Retinal pigment epithelial cell (primary cell): ENCODE results near the gene IL36G.

Experiments
- DNase-seq: peaks from one replicate; pipeline ENCODE4 v3.0.0-alpha.2; 2010; ENCODE audit warnings: low read depth
- H3K4me3 ChIP-seq: 2 replicates; pipeline ENCODE4 v1.5.1; 2011; ENCODE audit warnings: mild to moderate bottlenecking, low read length, control low read depth, moderate library complexity
- TF ChIP-seq, protein P1 (sequence below): conservative IDR thresholded peaks from 2 replicates; pipeline ENCODE4 v1.5.1; 2011; ENCODE audit warnings: low read depth, low read length, control low read depth, inconsistent platforms

IL36G gene

DNA sequence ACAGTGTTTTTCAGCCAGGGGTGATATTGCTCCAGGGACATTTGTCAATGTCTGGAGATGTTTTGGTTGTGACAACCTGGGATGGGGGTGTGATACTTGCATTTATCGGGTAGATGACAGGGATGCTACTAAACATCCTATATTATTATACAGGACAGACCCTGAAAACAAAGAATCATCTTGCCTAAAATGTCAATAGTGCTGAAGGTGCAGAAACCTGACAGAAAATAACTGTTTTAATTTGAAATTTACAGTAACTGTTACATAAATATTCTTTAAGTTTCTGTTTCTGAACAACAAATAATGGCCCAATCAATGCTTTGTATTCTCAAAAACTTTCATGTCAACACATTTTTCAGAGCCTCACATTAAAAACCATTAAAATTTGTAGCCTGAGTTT, 29.4 kb downstream of the IL36G start:
- DNase-seq: no peak
- H3K4me3 ChIP-seq: no peak overlapping the region
- TF ChIP-seq, protein P1, sequence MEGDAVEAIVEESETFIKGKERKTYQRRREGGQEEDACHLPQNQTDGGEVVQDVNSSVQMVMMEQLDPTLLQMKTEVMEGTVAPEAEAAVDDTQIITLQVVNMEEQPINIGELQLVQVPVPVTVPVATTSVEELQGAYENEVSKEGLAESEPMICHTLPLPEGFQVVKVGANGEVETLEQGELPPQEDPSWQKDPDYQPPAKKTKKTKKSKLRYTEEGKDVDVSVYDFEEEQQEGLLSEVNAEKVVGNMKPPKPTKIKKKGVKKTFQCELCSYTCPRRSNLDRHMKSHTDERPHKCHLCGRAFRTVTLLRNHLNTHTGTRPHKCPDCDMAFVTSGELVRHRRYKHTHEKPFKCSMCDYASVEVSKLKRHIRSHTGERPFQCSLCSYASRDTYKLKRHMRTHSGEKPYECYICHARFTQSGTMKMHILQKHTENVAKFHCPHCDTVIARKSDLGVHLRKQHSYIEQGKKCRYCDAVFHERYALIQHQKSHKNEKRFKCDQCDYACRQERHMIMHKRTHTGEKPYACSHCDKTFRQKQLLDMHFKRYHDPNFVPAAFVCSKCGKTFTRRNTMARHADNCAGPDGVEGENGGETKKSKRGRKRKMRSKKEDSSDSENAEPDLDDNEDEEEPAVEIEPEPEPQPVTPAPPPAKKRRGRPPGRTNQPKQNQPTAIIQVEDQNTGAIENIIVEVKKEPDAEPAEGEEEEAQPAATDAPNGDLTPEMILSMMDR: no peak

DNA sequence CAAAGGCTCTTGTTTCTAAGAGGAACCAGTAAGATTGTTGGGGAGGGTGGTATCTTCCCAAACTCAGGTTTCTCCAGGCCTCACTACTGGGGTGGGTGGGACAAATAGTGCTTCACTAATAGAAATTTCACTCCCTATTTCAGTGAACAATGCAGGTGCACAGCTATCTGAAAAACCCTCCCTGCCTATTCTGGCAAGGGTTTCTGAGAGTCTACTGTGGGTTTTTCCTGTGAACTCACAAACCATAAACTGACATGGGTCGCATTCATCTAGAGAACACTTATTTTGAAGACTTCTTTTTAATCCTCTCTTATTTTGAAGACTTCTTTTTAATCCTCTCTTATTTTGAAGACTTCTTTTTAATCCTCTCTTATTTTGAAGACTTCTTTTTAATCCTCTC, 31.8 kb downstream of the IL36G start:
- no peak overlapping the region for H3K4me3 ChIP-seq
- DNase-seq: no peak
- TF ChIP-seq, protein P1: no peak

DNA sequence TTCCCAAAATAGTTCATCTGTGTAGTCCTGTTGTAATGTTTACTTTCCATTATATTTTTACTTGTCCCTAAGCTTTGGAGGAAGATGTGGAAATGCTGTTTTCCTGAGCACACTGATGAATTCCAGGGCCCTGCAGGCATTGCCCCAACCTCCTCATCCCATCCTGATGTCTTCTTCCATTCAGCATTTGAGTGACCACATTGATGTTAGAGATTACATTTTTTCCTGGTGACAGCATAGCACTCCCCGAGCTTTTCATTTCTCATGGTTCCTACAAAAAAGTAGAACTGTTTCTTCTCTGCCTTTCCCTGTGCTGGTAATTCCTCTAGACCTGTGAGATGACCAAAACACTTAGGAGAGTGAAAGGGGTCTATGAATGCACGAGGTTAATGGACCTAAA, 32.3 kb downstream of the IL36G start:
- TF ChIP-seq, protein P1: no peak
- no peak for DNase-seq
- H3K4me3 ChIP-seq: no peak overlapping the region

DNA sequence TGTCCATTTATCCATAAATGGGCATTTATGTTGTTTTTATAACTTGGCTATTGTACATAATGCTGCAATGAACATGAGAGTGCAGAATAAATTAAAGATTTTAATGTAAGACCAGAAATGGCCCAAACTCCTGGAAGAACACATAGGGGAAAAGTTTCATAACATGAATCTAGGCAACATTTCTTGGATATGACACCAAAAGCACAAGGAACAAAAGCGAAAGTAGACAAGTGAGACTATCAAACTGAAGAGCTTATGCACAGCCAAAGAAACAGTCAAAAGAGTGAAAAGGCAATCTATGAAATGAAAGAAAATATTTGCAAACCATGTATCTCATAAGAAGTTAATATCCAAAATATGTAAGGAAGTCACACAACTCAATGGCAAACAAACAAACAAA, 33.3 kb downstream of the IL36G start:
- no peak for DNase-seq
- TF ChIP-seq, protein P1: no peak
- H3K4me3 ChIP-seq: no peak overlapping the region

DNA sequence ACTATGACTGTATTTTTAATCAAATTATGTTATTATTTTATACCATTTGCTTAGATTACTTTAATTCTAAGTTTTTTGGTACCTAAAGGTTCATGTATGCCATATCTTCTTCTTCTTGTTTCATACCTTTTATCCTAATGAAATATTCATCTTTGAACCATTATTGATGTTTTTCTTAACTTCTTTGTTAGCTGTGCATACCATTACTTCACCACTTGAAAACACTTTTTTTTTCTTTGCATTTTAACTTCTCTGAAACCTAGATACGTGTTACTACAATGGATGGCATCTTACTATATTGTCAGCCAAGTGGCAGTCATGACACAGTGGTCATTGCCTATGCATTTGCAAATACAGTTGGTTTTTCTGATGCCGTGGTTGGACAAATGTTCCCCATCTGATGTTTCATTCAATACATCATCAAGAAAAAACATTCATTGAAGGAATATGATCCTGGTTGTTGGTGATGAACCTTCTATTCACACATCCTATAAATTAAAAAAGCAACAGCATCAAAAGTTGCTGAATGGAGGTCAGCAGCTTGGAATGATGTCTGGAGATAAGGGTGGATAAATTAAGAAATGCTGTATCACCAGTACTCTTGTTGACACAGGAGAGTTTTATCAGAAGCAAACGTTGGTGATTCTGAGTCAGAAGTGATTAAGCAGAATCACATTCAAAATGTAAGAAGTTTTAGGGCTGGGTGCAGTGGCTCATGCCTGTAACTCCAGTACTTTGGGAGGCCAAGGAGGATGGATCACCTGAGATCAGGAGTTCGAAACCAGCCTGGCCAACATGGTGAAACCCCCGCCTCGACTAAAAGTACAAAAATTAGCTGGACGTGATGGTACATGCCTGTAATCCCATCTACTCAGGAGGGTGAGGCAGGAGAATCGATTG, 34.9 kb downstream of the IL36G start:
- TF ChIP-seq, protein P1: no peak
- H3K4me3 ChIP-seq: no peak overlapping the region
- peak; percentile 2 for DNase-seq

DNA sequence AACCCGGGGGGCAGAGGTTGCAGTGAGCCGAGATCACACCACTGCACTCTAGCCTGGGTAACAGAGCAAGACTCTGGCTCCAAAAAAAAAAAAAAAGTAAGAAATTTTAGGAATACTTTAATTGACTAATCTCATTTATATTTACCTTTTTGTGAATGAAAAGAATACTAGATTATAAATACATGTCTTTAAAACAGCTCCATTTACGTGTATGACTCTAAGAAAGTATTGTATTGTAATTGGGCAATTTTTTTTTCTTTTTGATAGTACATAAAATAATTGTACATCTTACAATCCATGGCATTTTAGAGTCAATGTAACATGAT, 35.5 kb downstream of the IL36G start:
- no peak overlapping the region for H3K4me3 ChIP-seq
- DNase-seq: no peak
- TF ChIP-seq, protein P1: no peak

DNA sequence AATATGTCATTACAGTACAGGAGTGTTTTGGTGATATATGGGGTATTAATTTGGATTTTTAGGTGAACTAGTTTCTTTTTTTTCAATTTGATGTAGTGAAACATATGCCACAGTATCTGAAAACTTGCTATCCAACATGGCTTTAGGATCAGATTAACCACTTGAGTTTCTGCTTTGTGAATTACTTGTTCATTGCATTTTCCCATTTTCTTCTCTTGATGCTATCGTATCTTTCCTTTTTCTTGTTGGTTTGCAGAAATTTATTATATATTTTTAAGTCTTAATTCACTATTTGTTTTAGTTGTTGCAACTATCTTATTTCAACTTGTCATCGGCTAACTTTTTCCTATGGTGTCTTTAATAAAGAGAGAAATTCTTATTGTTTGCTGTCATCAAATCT, 36.3 kb downstream of the IL36G start:
- TF ChIP-seq, protein P1: no peak
- DNase-seq: no peak
- no peak overlapping the region for H3K4me3 ChIP-seq
